ENCODE measurements around the gene ATRAID. TPM values are rescaled to one million over a fixed set of nuclear protein-coding genes. Genes with fewer than 3 reads are reported as not detected.

Gene ATRAID
- total RNA-seq, 1 donor from 2014 or later = 150 TPM

DNA sequence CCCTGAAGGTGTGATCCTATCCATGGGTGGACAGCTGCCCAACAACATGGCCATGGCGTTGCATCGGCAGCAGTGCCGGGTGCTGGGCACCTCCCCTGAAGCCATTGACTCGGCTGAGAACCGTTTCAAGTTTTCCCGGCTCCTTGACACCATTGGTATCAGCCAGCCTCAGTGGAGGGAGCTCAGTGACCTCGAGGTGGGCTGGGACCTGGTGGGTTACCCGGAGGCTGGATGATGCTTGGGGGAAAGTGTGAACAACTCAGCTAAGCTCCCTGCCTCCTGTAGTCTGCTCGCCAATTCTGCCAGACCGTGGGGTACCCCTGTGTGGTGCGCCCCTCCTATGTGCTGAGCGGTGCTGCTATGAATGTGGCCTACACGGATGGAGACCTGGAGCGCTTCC, 21.5 kb downstream of the ATRAID start:
- no peak overlapping the region for H3K27ac ChIP-seq
- H3K4me3 ChIP-seq = no peak overlapping the region
- intact Hi-C loops (cut with DNase I) = no loop called here
- DNase-seq (ENCODE audit: extremely low spot score in 2 of 2) = no peak
- no peaks in the 10 kb centered on the region for H3K9me3 ChIP-seq
- no peaks in the 10 kb centered on the region for H3K4me1 ChIP-seq
- TF ChIP-seq, protein P1, sequence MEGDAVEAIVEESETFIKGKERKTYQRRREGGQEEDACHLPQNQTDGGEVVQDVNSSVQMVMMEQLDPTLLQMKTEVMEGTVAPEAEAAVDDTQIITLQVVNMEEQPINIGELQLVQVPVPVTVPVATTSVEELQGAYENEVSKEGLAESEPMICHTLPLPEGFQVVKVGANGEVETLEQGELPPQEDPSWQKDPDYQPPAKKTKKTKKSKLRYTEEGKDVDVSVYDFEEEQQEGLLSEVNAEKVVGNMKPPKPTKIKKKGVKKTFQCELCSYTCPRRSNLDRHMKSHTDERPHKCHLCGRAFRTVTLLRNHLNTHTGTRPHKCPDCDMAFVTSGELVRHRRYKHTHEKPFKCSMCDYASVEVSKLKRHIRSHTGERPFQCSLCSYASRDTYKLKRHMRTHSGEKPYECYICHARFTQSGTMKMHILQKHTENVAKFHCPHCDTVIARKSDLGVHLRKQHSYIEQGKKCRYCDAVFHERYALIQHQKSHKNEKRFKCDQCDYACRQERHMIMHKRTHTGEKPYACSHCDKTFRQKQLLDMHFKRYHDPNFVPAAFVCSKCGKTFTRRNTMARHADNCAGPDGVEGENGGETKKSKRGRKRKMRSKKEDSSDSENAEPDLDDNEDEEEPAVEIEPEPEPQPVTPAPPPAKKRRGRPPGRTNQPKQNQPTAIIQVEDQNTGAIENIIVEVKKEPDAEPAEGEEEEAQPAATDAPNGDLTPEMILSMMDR (IDR thresholded peaks at IDR 0.05) = no peak
- TF ChIP-seq POLR2A (IDR thresholded peaks at IDR 0.05) (no peak), POLR2AphosphoS5 (IDR thresholded peaks at IDR 0.05; ENCODE audit: insufficient read depth in 1 of 2, low read depth in 1 of 2) (no peak)
- H3K27me3 ChIP-seq = no peaks in the 10 kb centered on the region
- H3K36me3 ChIP-seq = peaks cover 0 to 81% of the 10 kb centered on the region in 2 donors

DNA sequence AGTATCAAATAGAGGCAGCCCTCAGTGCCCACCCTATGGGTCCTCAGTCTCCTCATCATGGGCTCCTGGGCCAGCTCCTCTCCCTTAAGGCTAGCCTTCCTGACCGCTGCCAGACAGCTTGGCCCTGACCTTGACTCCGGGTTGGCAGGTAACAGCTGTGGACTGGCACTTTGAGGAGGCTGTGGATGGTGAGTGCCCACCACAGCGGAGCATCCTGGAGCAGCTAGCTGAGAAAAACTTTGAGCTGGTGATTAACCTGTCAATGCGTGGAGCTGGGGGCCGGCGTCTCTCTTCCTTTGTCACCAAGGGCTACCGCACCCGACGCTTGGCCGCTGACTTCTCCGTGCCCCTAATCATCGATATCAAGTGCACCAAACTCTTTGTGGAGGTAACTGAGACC, 24.3 kb downstream of the ATRAID start:
- Histone ChIP-seq H3K36me3 (peaks cover 0 to 87% of the 10 kb centered on the region in 2 donors), H3K9me3 (no peaks in the 10 kb centered on the region), H3K27me3 (no peaks in the 10 kb centered on the region), H3K4me1 (no peaks in the 10 kb centered on the region), H3K4me3 (no peak overlapping the region), H3K27ac (no peak overlapping the region)
- no peak for DNase-seq (ENCODE audit: extremely low spot score in 2 of 2)
- intact Hi-C loops (cut with DNase I) = no loop called here
- TF ChIP-seq, protein P1 (IDR thresholded peaks at IDR 0.05) = no peak
- TF ChIP-seq POLR2A (IDR thresholded peaks at IDR 0.05) (no peak), POLR2AphosphoS5 (IDR thresholded peaks at IDR 0.05; ENCODE audit: insufficient read depth in 1 of 2, low read depth in 1 of 2) (no peak)

DNA sequence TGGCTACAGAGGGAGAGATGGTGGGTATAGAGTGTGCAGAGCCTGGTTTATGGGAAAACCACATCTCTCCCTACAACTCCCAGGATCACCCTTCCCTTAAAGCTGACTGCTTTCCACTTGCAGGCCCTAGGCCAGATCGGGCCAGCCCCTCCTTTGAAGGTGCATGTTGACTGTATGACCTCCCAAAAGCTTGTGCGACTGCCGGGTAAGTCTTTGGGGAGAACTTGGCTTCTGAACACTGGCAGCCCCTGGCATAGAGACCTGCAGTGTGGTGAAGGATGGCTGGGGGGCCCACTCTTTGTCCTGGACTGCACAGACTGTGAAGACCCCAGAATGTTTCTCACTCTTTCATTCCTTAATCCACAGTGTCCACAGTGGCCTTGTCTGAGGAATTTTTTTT, 24.8 kb downstream of the ATRAID start:
- intact Hi-C loops (cut with DNase I) = no loop called here
- Histone ChIP-seq H3K4me3 (no peak overlapping the region), H3K36me3 (peaks cover 0 to 92% of the 10 kb centered on the region in 2 donors), H3K27ac (no peak overlapping the region), H3K9me3 (no peaks in the 10 kb centered on the region), H3K27me3 (no peaks in the 10 kb centered on the region), H3K4me1 (no peaks in the 10 kb centered on the region)
- DNase-seq (ENCODE audit: extremely low spot score in 2 of 2) = no peak
- TF ChIP-seq, protein P1 (IDR thresholded peaks at IDR 0.05) = no peak
- TF ChIP-seq POLR2AphosphoS5 (IDR thresholded peaks at IDR 0.05; ENCODE audit: insufficient read depth in 1 of 2, low read depth in 1 of 2) (no peak), POLR2A (IDR thresholded peaks at IDR 0.05) (no peak)

DNA sequence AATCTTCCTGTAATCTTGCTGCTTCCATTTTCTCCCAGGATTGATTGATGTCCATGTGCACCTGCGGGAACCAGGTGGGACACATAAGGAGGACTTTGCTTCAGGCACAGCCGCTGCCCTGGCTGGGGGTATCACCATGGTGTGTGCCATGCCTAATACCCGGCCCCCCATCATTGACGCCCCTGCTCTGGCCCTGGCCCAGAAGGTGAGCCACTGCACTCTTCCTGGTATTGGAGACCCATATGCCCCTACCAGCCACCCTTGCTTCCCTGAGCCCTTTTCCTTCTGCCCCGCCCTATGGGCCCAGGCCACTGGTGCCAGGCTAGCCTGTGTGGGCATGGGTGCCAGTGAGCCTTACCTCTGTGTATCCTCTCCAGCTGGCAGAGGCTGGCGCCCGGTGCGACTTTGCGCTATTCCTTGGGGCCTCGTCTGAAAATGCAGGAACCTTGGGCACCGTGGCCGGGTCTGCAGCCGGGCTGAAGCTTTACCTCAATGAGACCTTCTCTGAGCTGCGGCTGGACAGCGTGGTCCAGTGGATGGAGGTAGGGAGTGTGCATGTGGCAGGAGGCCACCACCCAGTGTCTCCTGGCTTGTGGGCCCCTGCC, 25.6 kb downstream of the ATRAID start:
- no peak for TF ChIP-seq POLR2AphosphoS5 (IDR thresholded peaks at IDR 0.05; ENCODE audit: insufficient read depth in 1 of 2, low read depth in 1 of 2)
- TF ChIP-seq, protein P1 (IDR thresholded peaks at IDR 0.05) = no peak
- TF ChIP-seq POLR2A (IDR thresholded peaks at IDR 0.05) = no peak
- intact Hi-C loops (cut with DNase I) = no loop called here
- no peaks in the 10 kb centered on the region for H3K4me1 ChIP-seq
- H3K36me3 ChIP-seq = peaks cover 0 to 88% of the 10 kb centered on the region in 2 donors
- no peak overlapping the region for H3K27ac ChIP-seq
- H3K27me3 ChIP-seq = no peaks in the 10 kb centered on the region
- DNase-seq (ENCODE audit: extremely low spot score in 2 of 2) = no peak
- H3K4me3 ChIP-seq = no peak overlapping the region
- no peaks in the 10 kb centered on the region for H3K9me3 ChIP-seq

DNA sequence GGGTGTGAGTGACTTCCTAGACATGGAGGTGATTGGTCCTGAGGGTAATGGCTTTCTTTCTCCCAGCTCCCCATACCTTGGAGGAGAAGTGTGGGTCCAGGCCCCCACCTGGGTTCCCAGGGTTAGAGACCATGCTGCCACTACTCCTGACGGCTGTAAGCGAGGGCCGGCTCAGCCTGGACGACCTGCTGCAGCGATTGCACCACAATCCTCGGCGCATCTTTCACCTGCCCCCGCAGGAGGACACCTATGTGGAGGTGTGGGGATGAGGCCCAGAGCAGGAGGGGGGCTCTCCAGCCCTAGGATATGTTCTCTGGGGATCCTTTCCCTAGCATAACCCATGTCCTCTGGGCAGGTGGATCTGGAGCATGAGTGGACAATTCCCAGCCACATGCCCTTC, 27.1 kb downstream of the ATRAID start:
- Histone ChIP-seq H3K4me1 (no peaks in the 10 kb centered on the region), H3K27me3 (no peaks in the 10 kb centered on the region), H3K36me3 (peaks cover 0 to 89% of the 10 kb centered on the region in 2 donors), H3K4me3 (no peak overlapping the region), H3K9me3 (no peaks in the 10 kb centered on the region), H3K27ac (no peak overlapping the region)
- intact Hi-C loops (cut with DNase I) = no loop called here
- no peak for TF ChIP-seq POLR2A (IDR thresholded peaks at IDR 0.05)
- TF ChIP-seq, protein P1 (IDR thresholded peaks at IDR 0.05) = no peak
- TF ChIP-seq POLR2AphosphoS5 (IDR thresholded peaks at IDR 0.05; ENCODE audit: insufficient read depth in 1 of 2, low read depth in 1 of 2) = no peak
- no peak for DNase-seq (ENCODE audit: extremely low spot score in 2 of 2)
